Measurements from ENCODE around the gene LIAS. TPM values are rescaled to one million over a fixed set of nuclear protein-coding genes. Genes with fewer than 3 reads are reported as not detected.
"Not testable (repeated sequence)": the region's sequence is repeated elsewhere in the genome, so short reads cannot be mapped to it uniquely, and the experiment has no call there.

The LIAS gene
- total and polyA plus RNA-seq, 8 donors = 5.9 to 18.1 (median 10.1) TPM

GRCh38 chr4:39495446-39496213 lies 36.8 kb downstream of the LIAS start:
- no peaks in the 10 kb centered on the region for H3K27me3 ChIP-seq
- H3K27ac ChIP-seq = no peak overlapping the region
- no peak overlapping the region for H3K4me3 ChIP-seq
- no peak for TF ChIP-seq CTCF (IDR thresholded peaks at IDR 0.05)
- no peak for DNase-seq
- ATAC-seq = peak in 3 of 4 donors; percentile 23 to 41 (median 32)
- no peaks in the 10 kb centered on the region for H3K9me3 ChIP-seq
- intact Hi-C loops (cut with DNase I) = no loop called here
- no peak for FAIRE-seq
- peaks cover 0 to 24% (median 7%) of the 10 kb centered on the region in 3 donors for H3K36me3 ChIP-seq
- H3K4me1 ChIP-seq = no peaks in the 10 kb centered on the region
- 45 to 57% methylated on average over 4 of the region's 4 CpGs for WGBS, 2 donors

DNA sequence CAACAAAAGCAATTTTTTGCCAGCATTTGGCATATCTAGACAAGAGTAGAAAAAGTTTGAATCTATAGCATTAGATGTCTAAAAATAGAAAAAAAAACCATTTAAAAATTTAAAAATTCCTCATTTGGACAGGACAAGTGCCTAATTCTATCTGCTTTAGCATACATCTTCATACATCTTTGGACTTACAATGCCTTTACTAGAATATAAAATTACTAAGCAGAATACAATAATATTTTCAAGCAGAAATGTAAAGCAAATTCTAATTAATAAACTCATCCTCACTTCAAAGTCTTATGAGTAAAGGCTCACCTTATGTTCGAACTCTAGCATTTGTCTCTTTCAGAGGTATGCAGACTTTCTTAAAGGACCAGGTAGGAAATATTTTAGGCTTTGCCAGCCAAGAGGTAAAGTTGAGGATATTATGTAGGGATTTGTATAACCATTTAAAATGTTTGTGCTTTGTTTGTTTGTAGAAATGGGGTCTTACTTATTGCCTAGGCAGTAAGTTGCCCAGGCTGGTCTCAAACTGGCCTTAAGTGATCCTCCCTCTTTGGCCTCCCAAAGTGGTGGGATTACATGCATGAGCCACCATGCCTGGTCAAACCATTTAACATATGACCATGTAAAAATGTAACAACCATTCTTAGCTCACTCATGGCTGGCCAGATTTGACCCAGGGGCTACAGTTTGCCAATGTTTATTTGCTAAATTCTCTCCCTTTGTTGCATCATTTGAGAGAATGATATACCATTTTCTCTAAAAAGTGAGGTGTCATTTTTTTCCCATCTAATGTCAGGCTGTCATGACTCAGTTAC lies 39.3 kb downstream of the LIAS start:
- H3K27ac ChIP-seq = no peak overlapping the region
- DNase-seq = no peak
- no peak for ATAC-seq
- no peak for TF ChIP-seq CTCF (IDR thresholded peaks at IDR 0.05)
- H3K4me3 ChIP-seq = no peak overlapping the region
- no peak for FAIRE-seq
- H3K36me3 ChIP-seq = peaks cover 0 to 46% (median 11%) of the 10 kb centered on the region in 3 donors
- H3K27me3 ChIP-seq = no peaks in the 10 kb centered on the region
- intact Hi-C loops (cut with DNase I) = no loop called here
- no peaks in the 10 kb centered on the region for H3K4me1 ChIP-seq
- 86 to 90% methylated on average over 1 of the region's 1 CpG for WGBS, 2 donors
- no peaks in the 10 kb centered on the region for H3K9me3 ChIP-seq

DNA sequence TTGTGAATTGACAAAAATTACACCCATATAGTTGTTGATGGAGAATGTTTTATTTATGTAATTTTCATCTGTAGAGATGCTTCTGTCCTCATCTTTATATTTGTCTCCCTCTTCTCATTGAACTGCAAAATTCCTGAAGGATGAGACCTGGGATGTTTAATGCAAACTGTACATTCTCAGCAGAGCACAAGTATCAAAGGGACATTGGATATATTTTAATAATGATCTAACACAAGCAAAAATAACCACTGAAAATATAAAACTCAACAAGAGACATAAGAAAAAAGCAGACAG lies 39.8 kb downstream of the LIAS start:
- no peaks in the 10 kb centered on the region for H3K9me3 ChIP-seq
- no peaks in the 10 kb centered on the region for H3K4me1 ChIP-seq
- H3K27ac ChIP-seq = no peak overlapping the region
- no peak for DNase-seq
- no peak for ATAC-seq
- no peaks in the 10 kb centered on the region for H3K27me3 ChIP-seq
- no peak for TF ChIP-seq CTCF (IDR thresholded peaks at IDR 0.05)
- FAIRE-seq = no peak
- no peak overlapping the region for H3K4me3 ChIP-seq
- H3K36me3 ChIP-seq = peaks cover 0 to 52% (median 16%) of the 10 kb centered on the region in 3 donors
- intact Hi-C loops (cut with DNase I) = no loop called here

GRCh38 chr4:39502019-39502663 lies 43.3 kb downstream of the LIAS start:
- peaks cover 0 to 85% (median 31%) of the 10 kb centered on the region in 3 donors for H3K36me3 ChIP-seq
- TF ChIP-seq CTCF (IDR thresholded peaks at IDR 0.05) = no peak
- FAIRE-seq (no peak), ATAC-seq (no peak), DNase-seq (no peak)
- H3K4me3 ChIP-seq = no peak overlapping the region
- H3K9me3 ChIP-seq = no peaks in the 10 kb centered on the region
- H3K27me3 ChIP-seq = no peaks in the 10 kb centered on the region
- no peak overlapping the region for H3K27ac ChIP-seq
- intact Hi-C loops (cut with DNase I) = no loop called here
- no peaks in the 10 kb centered on the region for H3K4me1 ChIP-seq

- H3K9me3 ChIP-seq; FAIRE-seq; H3K4me1 ChIP-seq; ATAC-seq; intact Hi-C loops (cut with DNase I); H3K4me3 ChIP-seq; H3K27ac ChIP-seq; H3K27me3 ChIP-seq; DNase-seq: not testable (repeated sequence)
- 88 to 100% methylated on average over 4 of the region's 4 CpGs for WGBS, 2 donors
- peaks cover 0 to 90% (median 31%) of the 10 kb centered on the region in 3 donors for H3K36me3 ChIP-seq
Measured at GRCh38 chr4:39502664-39503035, 43.8 kb downstream of the LIAS start.

Data from pancreas (tissue), 10 donors.